GM21576 (cell line): ENCODE data around the gene AKAP7.
"Not testable (repeated sequence)": the region's sequence is repeated elsewhere in the genome, so short reads cannot be mapped to it uniquely, and the experiment has no call there.

Experiments
- ATAC-seq: cut with Tn5 transposase; IDR thresholded peaks from one replicate; pipeline ENCODE4 v1.9.1; 2021; ENCODE audit warnings: mild to moderate bottlenecking, moderate library complexity; ENCODE audit not compliant: unreplicated experiment

AKAP7 gene

GRCh38 chr6:131135244-131136020 lies at the start of gene AKAP7:
AKAP7 (plus strand) TSS chr6:131135467; CDS start chr6:131135764, 297 bp downstream.
- ATAC-seq, result peak; percentile 69

GRCh38 chr6:131090339-131090738 lies 44.9 kb upstream of the AKAP7 start:
- not testable (repeated sequence) for ATAC-seq

GRCh38 chr6:131091944-131092343 lies 43.3 kb upstream of the AKAP7 start:
- ATAC-seq, result not testable (repeated sequence)

- ATAC-seq, result no peak
These were observed 41.9 kb upstream of the AKAP7 start for GRCh38 chr6:131093334-131093733.

GRCh38 chr6:131096786-131097185 lies 38.5 kb upstream of the AKAP7 start:
- ATAC-seq, result no peak

- no peak for ATAC-seq
These were observed 33.2 kb upstream of the AKAP7 start for GRCh38 chr6:131101911-131102680.

- no peak for ATAC-seq
These were observed 32.0 kb upstream of the AKAP7 start for GRCh38 chr6:131103296-131103695.

- ATAC-seq, result no peak
These were observed 31.4 kb upstream of the AKAP7 start for GRCh38 chr6:131103901-131104300.

- no peak for ATAC-seq
These were observed 28.1 kb upstream of the AKAP7 start for GRCh38 chr6:131107151-131107550.

- no peak for ATAC-seq
These were observed 23.0 kb upstream of the AKAP7 start for GRCh38 chr6:131112249-131112648.

- no peak for ATAC-seq
These were observed 19.6 kb upstream of the AKAP7 start for GRCh38 chr6:131115651-131116050.

- ATAC-seq, result no peak
These were observed 18.9 kb upstream of the AKAP7 start for GRCh38 chr6:131116321-131116720.

GRCh38 chr6:131116755-131117360 lies 18.4 kb upstream of the AKAP7 start:
- ATAC-seq, result no peak

GRCh38 chr6:131117878-131118277 lies 17.4 kb upstream of the AKAP7 start:
- ATAC-seq, result no peak

GRCh38 chr6:131122007-131122406 lies 13.3 kb upstream of the AKAP7 start:
- no peak for ATAC-seq

- no peak for ATAC-seq
These were observed 12.8 kb upstream of the AKAP7 start for GRCh38 chr6:131122516-131122915.

- no peak for ATAC-seq
These were observed 10.8 kb upstream of the AKAP7 start for GRCh38 chr6:131124336-131125071.

- ATAC-seq, result no peak
These were observed 9.8 kb upstream of the AKAP7 start for GRCh38 chr6:131125431-131125830.

GRCh38 chr6:131129689-131130553 lies 5.3 kb upstream of the AKAP7 start:
- ATAC-seq, result no peak

- no peak for ATAC-seq
These were observed 4.7 kb upstream of the AKAP7 start for GRCh38 chr6:131130554-131130940.
